22Rv1 (cell line): ENCODE measurements around the gene RPTOR.

Experiments
- H3K27ac ChIP-seq: fragments of 450-650 bp; 2 replicates; pipeline ENCODE4 v1.5.1; 2017
- ZFX ChIP-seq: fragments of 450-650 bp; IDR thresholded peaks from 2 replicates; pipeline ENCODE4 v1.6.1; 2017; ENCODE audit warnings: antibody characterized with exemption, borderline replicate concordance
- TF ChIP-seq, protein P1 (sequence below): fragments of 450-650 bp; IDR thresholded peaks from 2 replicates; pipeline ENCODE4 v1.5.1; 2017; ENCODE audit warnings: mild to moderate bottlenecking

RPTOR gene

DNA sequence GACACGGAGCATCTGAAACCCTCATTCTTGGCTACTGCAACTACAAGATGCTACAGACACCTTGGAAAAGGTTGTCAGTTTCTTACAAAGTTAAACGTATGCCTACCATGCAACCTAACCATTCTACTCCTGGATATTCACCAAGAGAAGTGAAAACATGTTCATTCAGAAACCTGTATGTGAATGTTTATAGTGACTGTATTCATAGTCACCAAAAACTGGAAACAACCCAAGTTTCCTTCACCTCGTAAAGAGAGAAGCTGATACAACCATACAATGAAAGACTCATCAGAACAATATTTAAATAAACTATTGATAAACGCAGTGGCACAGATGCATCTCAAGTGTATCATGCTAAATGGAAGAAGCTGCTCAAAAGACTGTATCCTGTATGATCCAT lies 391.6 kb downstream of the RPTOR start:
- TF ChIP-seq, protein P1, sequence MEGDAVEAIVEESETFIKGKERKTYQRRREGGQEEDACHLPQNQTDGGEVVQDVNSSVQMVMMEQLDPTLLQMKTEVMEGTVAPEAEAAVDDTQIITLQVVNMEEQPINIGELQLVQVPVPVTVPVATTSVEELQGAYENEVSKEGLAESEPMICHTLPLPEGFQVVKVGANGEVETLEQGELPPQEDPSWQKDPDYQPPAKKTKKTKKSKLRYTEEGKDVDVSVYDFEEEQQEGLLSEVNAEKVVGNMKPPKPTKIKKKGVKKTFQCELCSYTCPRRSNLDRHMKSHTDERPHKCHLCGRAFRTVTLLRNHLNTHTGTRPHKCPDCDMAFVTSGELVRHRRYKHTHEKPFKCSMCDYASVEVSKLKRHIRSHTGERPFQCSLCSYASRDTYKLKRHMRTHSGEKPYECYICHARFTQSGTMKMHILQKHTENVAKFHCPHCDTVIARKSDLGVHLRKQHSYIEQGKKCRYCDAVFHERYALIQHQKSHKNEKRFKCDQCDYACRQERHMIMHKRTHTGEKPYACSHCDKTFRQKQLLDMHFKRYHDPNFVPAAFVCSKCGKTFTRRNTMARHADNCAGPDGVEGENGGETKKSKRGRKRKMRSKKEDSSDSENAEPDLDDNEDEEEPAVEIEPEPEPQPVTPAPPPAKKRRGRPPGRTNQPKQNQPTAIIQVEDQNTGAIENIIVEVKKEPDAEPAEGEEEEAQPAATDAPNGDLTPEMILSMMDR = no peak
- no peak overlapping the region for H3K27ac ChIP-seq

DNA sequence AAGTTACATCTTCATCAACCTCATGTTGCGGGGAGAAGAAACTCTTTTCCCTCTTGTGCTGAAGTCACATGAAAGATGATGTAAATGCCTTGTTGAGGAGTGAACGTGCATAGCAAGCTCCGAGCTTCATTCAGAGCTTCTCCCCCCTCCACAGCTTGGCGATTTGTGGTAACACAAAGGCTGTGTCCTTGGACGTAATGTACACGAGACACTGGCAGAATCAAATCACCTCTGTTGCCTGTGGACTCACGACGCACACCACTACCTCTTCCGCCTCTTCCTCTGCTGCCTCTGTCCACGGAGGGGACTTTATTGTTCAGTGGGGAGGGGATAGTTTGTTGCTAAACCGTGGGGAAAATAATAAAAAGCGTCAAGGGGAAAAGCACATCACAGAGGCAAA lies 392.1 kb downstream of the RPTOR start:
- TF ChIP-seq, protein P1 = no peak
- TF ChIP-seq ZFX = no peak

DNA sequence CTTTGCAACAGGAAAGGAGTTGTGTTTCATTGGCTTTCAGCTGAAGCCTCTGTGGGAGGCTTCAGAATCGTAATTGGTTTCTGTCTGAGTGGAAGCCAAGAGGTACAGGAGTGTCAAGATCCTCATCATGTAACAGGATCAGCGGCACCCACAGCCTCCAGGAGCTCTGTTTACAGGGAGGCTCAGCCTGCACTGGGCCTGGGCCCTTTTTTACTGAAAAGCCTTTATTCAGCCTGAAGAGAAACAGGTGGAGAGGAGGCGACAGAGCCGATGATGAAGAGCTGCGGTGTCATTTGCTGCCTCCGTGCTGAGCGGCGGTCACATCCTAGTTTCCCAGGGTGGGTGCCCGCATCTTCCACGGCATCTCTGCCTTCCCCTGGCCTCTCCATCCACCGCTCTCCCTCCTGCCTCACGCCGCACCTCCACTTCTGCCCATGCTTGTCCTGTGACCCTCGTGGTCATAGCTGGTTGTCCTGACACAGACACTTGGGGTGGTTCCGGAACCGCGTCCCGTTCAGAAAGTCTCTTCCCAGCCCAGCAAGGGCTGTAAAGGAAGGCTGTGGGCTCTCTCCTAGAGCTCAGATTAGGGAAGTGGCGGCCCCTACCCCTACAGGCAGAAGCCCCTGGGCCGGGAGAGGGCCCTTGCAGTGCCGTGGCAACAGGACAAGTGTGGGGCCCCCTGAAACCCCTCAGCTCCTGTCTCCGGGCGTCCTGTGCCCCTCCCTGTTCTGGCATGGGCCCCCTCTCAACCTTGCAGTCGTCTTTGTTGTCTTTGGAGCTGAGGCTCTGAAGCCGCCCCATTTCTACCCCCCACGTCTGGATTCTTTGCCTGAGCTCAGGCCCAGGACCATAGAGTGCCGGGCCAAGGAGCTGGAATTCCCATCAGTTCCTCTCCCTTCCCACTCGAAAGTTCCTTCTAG lies 393.1 kb downstream of the RPTOR start:
- H3K27ac ChIP-seq = no peak overlapping the region
- TF ChIP-seq ZFX = no peak
- TF ChIP-seq, protein P1 = no peak

More for the DNA sequence above, 392.1 kb downstream of the RPTOR start:
- H3K27ac ChIP-seq = no peak overlapping the region

DNA sequence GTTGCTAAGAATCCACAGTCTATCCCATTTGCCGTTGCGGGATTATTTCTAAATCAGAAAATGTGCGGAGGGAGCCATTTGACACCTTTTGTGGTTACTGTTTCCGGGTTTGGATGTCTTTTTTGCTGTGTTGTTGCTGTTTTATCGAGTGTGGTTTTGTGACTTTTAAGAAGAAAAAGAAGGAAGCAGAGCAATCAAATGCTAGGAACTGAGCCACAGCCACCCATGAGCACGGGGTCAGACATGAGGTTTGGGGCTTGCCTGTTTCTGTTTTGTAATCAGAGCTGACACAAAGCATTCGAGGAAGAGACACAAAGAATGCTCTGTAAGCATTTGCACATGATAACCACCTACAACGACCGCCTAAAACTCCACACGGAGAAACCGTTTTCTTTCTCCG lies 393.9 kb downstream of the RPTOR start:
- H3K27ac ChIP-seq = no peak overlapping the region

DNA sequence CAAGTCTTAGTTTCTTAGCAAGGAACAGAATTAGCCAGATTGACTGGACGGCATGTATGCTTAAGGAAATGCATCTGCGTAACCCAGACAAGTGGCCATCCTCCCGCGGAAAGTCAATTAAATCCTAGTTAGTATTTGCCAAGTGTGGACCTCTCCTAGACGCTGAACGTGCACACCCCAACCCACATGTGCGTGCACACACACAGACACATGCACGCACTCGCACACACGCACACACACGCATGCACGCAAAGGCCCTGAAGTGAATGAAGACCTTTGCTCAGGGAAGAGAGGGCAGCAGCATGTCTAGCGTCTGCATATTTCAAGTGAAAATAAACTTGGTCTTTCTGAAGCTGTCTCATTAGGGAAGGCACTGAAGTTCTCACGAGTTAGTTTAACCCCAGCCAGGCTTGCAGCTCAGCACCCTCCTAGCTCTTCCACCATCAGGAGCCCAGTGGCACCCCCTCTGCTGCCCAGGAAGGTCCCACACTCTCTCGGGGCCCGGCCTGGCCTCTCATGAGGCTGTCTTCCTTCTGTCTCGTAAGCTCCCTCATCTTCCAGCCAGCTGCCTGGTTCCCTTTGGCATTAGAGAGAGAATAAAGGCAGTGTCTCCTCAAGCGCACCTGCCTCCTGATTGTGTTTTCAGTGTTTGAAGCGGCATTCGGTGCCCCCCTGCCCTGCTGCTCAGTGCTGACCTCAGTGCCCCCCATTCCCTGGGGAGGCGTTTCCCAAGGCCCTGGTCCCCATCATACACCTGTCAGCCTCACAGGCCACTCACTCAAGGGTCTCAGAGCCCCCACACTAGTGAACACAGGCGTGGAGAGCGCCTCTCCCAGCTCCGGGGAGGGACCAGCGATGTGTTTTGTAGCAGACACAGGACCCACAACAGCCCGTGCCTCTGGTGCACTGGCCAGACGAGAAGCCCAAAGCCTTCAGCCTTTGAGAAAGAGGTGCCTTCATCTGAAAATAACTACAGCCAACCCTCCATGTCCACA lies 394.8 kb downstream of the RPTOR start:
- TF ChIP-seq ZFX = no peak
- TF ChIP-seq, protein P1 = no peak

More for the DNA sequence above, 393.9 kb downstream of the RPTOR start:
- TF ChIP-seq ZFX = no peak
- TF ChIP-seq, protein P1 = no peak

DNA sequence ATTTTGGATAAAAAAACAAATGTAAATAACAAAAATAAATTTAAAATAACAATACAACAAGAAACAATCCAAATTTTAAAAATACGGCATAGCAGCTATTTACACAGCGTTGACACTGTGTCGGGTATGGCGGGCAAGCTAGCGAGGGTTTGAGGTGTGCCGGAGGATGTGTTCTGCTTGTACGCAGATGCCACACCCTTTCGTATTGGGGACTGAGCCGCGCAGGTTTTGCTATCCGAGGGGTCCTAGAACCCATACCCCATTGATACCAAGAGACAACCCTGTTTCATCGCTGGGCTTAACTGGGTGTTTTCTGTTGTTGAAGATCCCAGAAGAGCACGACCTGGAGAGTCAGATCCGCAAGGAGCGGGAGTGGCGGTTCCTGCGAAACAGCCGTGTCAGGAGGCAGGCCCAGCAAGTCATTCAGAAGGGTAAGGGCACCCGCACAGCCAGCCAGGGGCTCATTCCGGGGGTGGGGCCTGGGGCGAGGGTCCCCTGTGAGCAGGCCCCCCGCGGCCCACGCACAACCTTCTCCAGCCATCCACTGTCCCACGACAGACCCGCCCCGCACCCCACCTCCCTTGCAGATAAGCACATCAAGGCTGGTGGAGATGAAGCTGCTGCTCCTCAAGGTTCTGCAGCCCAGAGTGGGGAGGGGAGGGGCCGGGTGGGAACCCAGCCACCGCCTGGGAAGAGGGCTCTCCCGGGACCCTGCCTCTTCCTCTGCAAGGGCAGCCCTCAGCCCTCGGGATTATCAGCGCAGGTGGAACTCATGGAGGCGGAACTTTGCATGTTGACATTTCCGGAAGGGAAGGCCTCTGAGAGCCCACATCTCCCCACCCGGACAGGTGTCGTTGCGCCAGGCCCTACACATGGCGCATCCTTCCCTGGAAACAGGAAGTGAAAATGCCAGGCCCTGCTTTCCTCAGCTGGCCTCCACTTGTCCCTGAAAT lies 395.8 kb downstream of the RPTOR start:
- H3K27ac ChIP-seq = no peak overlapping the region
- no peak for TF ChIP-seq ZFX
- TF ChIP-seq, protein P1 = no peak

More for the DNA sequence above, 394.8 kb downstream of the RPTOR start:
- no peak overlapping the region for H3K27ac ChIP-seq
